GM12878 (cell line): Measurements from ENCODE around the gene MYPN. TPM values are rescaled to one million over a fixed set of nuclear protein-coding genes. Genes with fewer than 3 reads are reported as not detected.

Experiments used
- ATAC-seq: fragments of 200-7000 bp; cut with Tn5 transposase; 3 replicates; pipeline ENCODE4 v1.9.1; 2020; ENCODE audit warnings: mild to moderate bottlenecking, moderate library complexity
- BruUV-seq: library from RNA; stranded (reverse); fragments of 400-500 nt; replicated peaks from 2 replicates; lab custom pipeline; 2021; lab: Mats Ljungman, UMichigan
- CTCF ChIA-PET: fragments of 300-600 bp; sonication (Branson Sonifier 250); formaldehyde crosslinking; extraction: SDS; loops from one replicate; lab custom pipeline; 2021; ENCODE audit warnings: inconsistent platforms; lab: Yijun Ruan, JAX
- POLR2A ChIA-PET: fragments of 350-600 bp; formaldehyde crosslinking; extraction: SDS; loops from one replicate; lab custom pipeline; 2021; ENCODE audit warnings: inconsistent platforms; lab: Charles Lee
- RAD21 ChIA-PET: fragments of 300-600 bp; sonication (Branson Sonifier 250); formaldehyde crosslinking; loops from one replicate; lab custom pipeline; 2023; ENCODE audit warnings: antibody characterized with exemption; ENCODE audit not compliant: unreplicated experiment; lab: Charles Lee
- SMC1A ChIA-PET: fragments of 300-600 bp; sonication (Branson Sonifier 250); formaldehyde crosslinking; loops from one replicate; lab custom pipeline; 2023; ENCODE audit not compliant: unreplicated experiment, uncharacterized antibody; lab: Charles Lee
- DNase-seq: peaks from one replicate; pipeline ENCODE4 v3.0.0-alpha.2; 2011; ENCODE audit warnings: low read depth, low spot score
- FAIRE-seq: peaks from 3 replicates; lab custom pipeline; 2011; peaks lifted over from hg19 to GRCh38; lab: Jason Lieb, UNC
- H2AFZ ChIP-seq: 2 replicates; pipeline ENCODE4 v1.6.0; 2011; ENCODE audit warnings: low read depth, low read length, control low read depth; ENCODE audit not compliant: control insufficient read depth
- H3K27ac ChIP-seq: 2 replicates; pipeline ENCODE4 v1.5.1; 2011; ENCODE audit warnings: control low read depth; ENCODE audit not compliant: control insufficient read depth, insufficient read depth
- H3K27me3 ChIP-seq, 2 experiments: replicated peaks in 1 of 2; 2 replicates each; pipeline versions ENCODE4 v1.6.0 to v1.6.1; 2011; ENCODE audit warnings: low read length in 1 of 2; ENCODE audit not compliant: control insufficient read depth in 2 of 2, insufficient read depth in 2 of 2
- H3K36me3 ChIP-seq, 2 experiments: 2 replicates each; pipeline ENCODE4 v1.5.1; 2011; ENCODE audit warnings: low read length in 1 of 2; ENCODE audit not compliant: control insufficient read depth in 2 of 2, insufficient read depth in 2 of 2
- H3K4me1 ChIP-seq: 2 replicates; pipeline ENCODE4 v1.6.1; 2011; ENCODE audit warnings: mild to moderate bottlenecking, low read length, moderate library complexity, mixed read lengths; ENCODE audit not compliant: control insufficient read depth, insufficient read depth
- H3K4me2 ChIP-seq: 2 replicates; pipeline ENCODE4 v1.6.0; 2011; ENCODE audit warnings: control low read depth; ENCODE audit not compliant: control insufficient read depth, insufficient read depth
- H3K4me3 ChIP-seq: fragments of 200-600 bp; sonication (generic); 2 replicates; pipeline ENCODE4 v1.5.1; 2016
- H3K79me2 ChIP-seq: 2 replicates; pipeline ENCODE4 v1.6.0; 2011; ENCODE audit warnings: low read length; ENCODE audit not compliant: control insufficient read depth, insufficient read depth
- H3K9ac ChIP-seq: 2 replicates; pipeline ENCODE4 v1.8.0; 2011; ENCODE audit warnings: low read length, control low read depth, mixed read lengths; ENCODE audit not compliant: control insufficient read depth, insufficient read depth
- H3K9me3 ChIP-seq: replicated peaks from 3 replicates; pipeline ENCODE4 v1.5.1; 2011; ENCODE audit warnings: mild to moderate bottlenecking, low read length; ENCODE audit not compliant: control insufficient read depth, insufficient read depth
- H4K20me1 ChIP-seq: 2 replicates; pipeline ENCODE4 v1.6.0; 2011; ENCODE audit not compliant: control insufficient read depth, insufficient read depth
- ASH2L ChIP-seq: fragments of 300-600, 200-600 bp; sonication (generic); IDR thresholded peaks from 2 replicates; pipeline ENCODE4 v1.6.1; 2017; ENCODE audit warnings: low read depth, mild to moderate bottlenecking, borderline replicate concordance
- CHD2 ChIP-seq: IDR thresholded peaks from 2 replicates; pipeline ENCODE4 v1.6.1; 2011; ENCODE audit warnings: low read depth, low read length, improper control_type of control experiment, borderline replicate concordance
- CREM ChIP-seq: IDR thresholded peaks from 2 replicates; pipeline ENCODE4 v1.6.1; 2014; ENCODE audit warnings: antibody characterized with exemption, low read depth
- DPF2 ChIP-seq: fragments of 450-650 bp; IDR thresholded peaks from 2 replicates; pipeline ENCODE4 v1.6.1; 2017; ENCODE audit warnings: mild to moderate bottlenecking
- E2F4 ChIP-seq: IDR thresholded peaks from 2 replicates; pipeline ENCODE4 v1.6.1; 2012; ENCODE audit warnings: low read depth, low read length, improper control_type of control experiment
- EP300 ChIP-seq, 2 experiments: fragments of 150-350 bp in 1 of 2; IDR thresholded peaks; 2 replicates each; pipeline ENCODE4 v1.6.1; 2011 to 2012; ENCODE audit warnings: low read depth in 2 of 2, low read length in 2 of 2, borderline replicate concordance in 1 of 2, improper control_type of control experiment in 1 of 2, inconsistent platforms in 1 of 2; ENCODE audit not compliant: control insufficient read depth in 1 of 2
- NFIC ChIP-seq: IDR thresholded peaks from 2 replicates; pipeline ENCODE4 v1.6.1; 2012; ENCODE audit warnings: low read depth, mild to moderate bottlenecking, inconsistent platforms, low read length, moderate library complexity
- NRF1 ChIP-seq: conservative IDR thresholded peaks from 2 replicates; pipeline ENCODE4 v1.6.1; 2011; ENCODE audit warnings: mild to moderate bottlenecking, low read depth, low read length, improper control_type of control experiment
- POLR2AphosphoS2 ChIP-seq: IDR thresholded peaks from 2 replicates; pipeline ENCODE4 v1.6.1; 2011; ENCODE audit warnings: low read depth, mild to moderate bottlenecking, low read length, improper control_type of control experiment, moderate library complexity
- RB1 ChIP-seq: fragments of 450-650 bp; formaldehyde crosslinking; IDR thresholded peaks from 2 replicates; pipeline ENCODE4 v1.6.1; 2017; ENCODE audit warnings: mild to moderate bottlenecking, borderline replicate concordance
- SMARCA5 ChIP-seq: fragments of 450-650 bp; IDR thresholded peaks from 2 replicates; pipeline ENCODE4 v1.6.1; 2017; ENCODE audit warnings: mild to moderate bottlenecking
- SMC3 ChIP-seq: IDR thresholded peaks from 2 replicates; pipeline ENCODE4 v1.6.1; 2011; ENCODE audit warnings: low read length, improper control_type of control experiment, borderline replicate concordance
- STAT1 ChIP-seq: fragments of 450-650 bp; conservative IDR thresholded peaks from 2 replicates; pipeline ENCODE4 v1.6.1; 2014; ENCODE audit warnings: antibody characterized with exemption, mild to moderate bottlenecking
- YY1 ChIP-seq: IDR thresholded peaks from 2 replicates; pipeline ENCODE4 v1.6.1; 2011; ENCODE audit warnings: low read depth, mild to moderate bottlenecking, low read length
- ZBED1 ChIP-seq: IDR thresholded peaks from 2 replicates; pipeline ENCODE4 v1.6.1; 2016; ENCODE audit warnings: borderline replicate concordance
- ZBTB4 ChIP-seq: fragments of 450-650 bp; formaldehyde crosslinking; IDR thresholded peaks from 2 replicates; pipeline ENCODE4 v1.4.0; 2022; ENCODE audit warnings: mild to moderate bottlenecking, moderate library complexity
- ZNF207 ChIP-seq: fragments of 450-650 bp; IDR thresholded peaks from 2 replicates; pipeline ENCODE4 v1.6.1; 2014; ENCODE audit warnings: antibody characterized with exemption, mild to moderate bottlenecking, borderline replicate concordance
- ZNF622 ChIP-seq: fragments of 450-650 bp; IDR thresholded peaks from 2 replicates; pipeline ENCODE4 v1.6.1; 2017; ENCODE audit warnings: mild to moderate bottlenecking, inconsistent platforms
- ZZZ3 ChIP-seq: IDR thresholded peaks from 2 replicates; pipeline ENCODE4 v1.6.1; 2011; ENCODE audit warnings: low read depth; ENCODE audit not compliant: control insufficient read depth, insufficient read length
- WGBS: methylation state at CpG from one replicate; pipeline ENCODE4 v1.1.6; 2016; ENCODE audit warnings: low lambda C conversion rate; ENCODE audit not compliant: insufficient replicate concordance, insufficient coverage; ENCODE audit errors: missing lambda C conversion rate; 5-methylcytosine and 5-hydroxymethylcytosine counted together
- in situ Hi-C: fragments of 300-500 bp; cut with MboI; formaldehyde crosslinking; loops from 9 replicates; pipeline ENCODE4 v1.14.3; 2018; ENCODE audit warnings: mixed read lengths
- intact Hi-C: fragments of 100-400 bp; cut with micrococcal nuclease; formaldehyde crosslinking; loops from one replicate; pipeline ENCODE4 v1.14.2; 2022; ENCODE audit not compliant: unreplicated experiment
- polyA plus RNA-seq, 11 experiments: library from polyadenylated mRNA; depleted of rRNA in 4 of 11; unstranded in 6 of 11; stranded (reverse) in 5 of 11; fragments of >200 nt; fragmentation: Nextera tagmentation in 4 of 11; fragmentation: Illumina TruSeq in 1 of 11; extraction: Ambion mirVana in 4 of 11; extraction: Trizol in 1 of 11; gene quantifications; 1 replicate in 1 of 11; 2 replicates in 10 of 11; pipeline versions ENCODE4 v1.2.1 to v1.2.3, GENCODE V29; 2011 to 2016; ENCODE audit warnings: inconsistent platforms in 2 of 11, missing spikeins in 2 of 11, low read depth in 1 of 11
- total RNA-seq, 4 experiments: library from RNA; depleted of rRNA in 3 of 4; stranded (reverse); fragments of >200 nt in 3 of 4; fragmentation: Illumina TruSeq in 1 of 4; extraction: Trizol in 1 of 4; gene quantifications; 2 replicates each; pipeline versions ENCODE4 v1.2.1 to v1.2.3, GENCODE V29; 2013 to 2021

The MYPN gene
- total and polyA plus RNA-seq, 10 of the 15 experiments (the other 5 are each of a cell fraction or from before 2014, with no cell fraction given) = 0.01 to 0.02 TPM; not detected in 8

- no TSS peak for BruUV-seq
- Histone ChIP-seq H2AFZ (no peak overlapping the region), H3K4me3 (no peak overlapping the region), H3K27ac (no peak overlapping the region), H3K4me1 (0 out of 2 replicates have a peak, but pooled peaks cover 3% of the 10 kb centered on the region), H3K27me3 (no peaks in the 10 kb centered on the region), H3K4me2 (no peak overlapping the region), H3K79me2 (no peaks in the 10 kb centered on the region), H3K9me3 (no peaks in the 10 kb centered on the region), H4K20me1 (no peaks in the 10 kb centered on the region), H3K9ac (no peak overlapping the region), H3K36me3 (no peaks in the 10 kb centered on the region)
- DNase-seq (no peak), FAIRE-seq (no peak), ATAC-seq (no peak)
- intact Hi-C loops (no loop called here), in situ Hi-C loops (no loop called here)
- RAD21 ChIA-PET = interaction anchor here (0.5 kb wide), 1 partner anchor 10 kb away, joined by 3 read pairs; no protein-coding TSS in a partner anchor
- 77% methylated on average over 6 of the region's 6 CpGs for WGBS
- SMC1A ChIA-PET = interaction anchor here (0.7 to 2.2 kb wide), 3 partner anchors 10 to 282 kb away, joined by 3 to 9 read pairs (median 3); no protein-coding TSS in a partner anchor
- CTCF ChIA-PET = interaction anchor here (0.5 to 5.9 kb wide), 2 partner anchors 11 to 1245 kb away, joined by 3 to 29 read pairs; no protein-coding TSS in a partner anchor
- no peak for TF ChIP-seq ZNF207
- no peak for TF ChIP-seq POLR2AphosphoS2
- no peak for TF ChIP-seq EP300 (IDR thresholded peaks at IDR 0.05; ENCODE audit: borderline replicate concordance in 1 of 2, control insufficient read depth in 1 of 2, low read depth in 2 of 2, low read length in 2 of 2)
- no peak for TF ChIP-seq ZNF622
- TF ChIP-seq SMARCA5 = no peak
- no peak for TF ChIP-seq ZBED1
- TF ChIP-seq STAT1 = no peak
- TF ChIP-seq YY1 = no peak
- TF ChIP-seq ASH2L = no peak
- TF ChIP-seq ZBTB4 = no peak
- TF ChIP-seq ZZZ3 = no peak
- no peak for TF ChIP-seq CHD2
- TF ChIP-seq DPF2 = no peak
- no peak for TF ChIP-seq RB1
- no peak for TF ChIP-seq NFIC
- no peak for TF ChIP-seq NRF1
- no peak for TF ChIP-seq CREM
- no peak for TF ChIP-seq E2F4
- no peak for TF ChIP-seq SMC3
- POLR2A ChIA-PET = interaction anchor here (0.5 kb wide), 1 partner anchor 164 kb away, joined by 5 read pairs; the partner anchor contains the start of gene HNRNPH3
Measured at GRCh38 chr10:68167586-68168189, 58.4 kb downstream of the MYPN start.
